Measurements from ENCODE around the gene PARP12. TPM values are rescaled to one million over a fixed set of nuclear protein-coding genes. Genes with fewer than 3 reads are reported as not detected.
A peak's percentile ranks its signal among the peaks of the same experiment; 100 is the strongest.

PARP12 gene
- total and polyA plus RNA-seq, 7 experiments from 2014 or later, result 26.2 to 145 (median 72.9) TPM

- Histone ChIP-seq H3K4me1 (ENCODE audit: control insufficient read depth in 2 of 2, insufficient read depth in 2 of 2, low read length in 2 of 2) (peaks cover 41 to 43% of the 10 kb centered on the region in 2 donors), H3K27ac (ENCODE audit: low read depth, low read length) (no peak overlapping the region), H3K9me3 (ENCODE audit: control insufficient read depth in 2 of 3, low read length in 3 of 3) (no peaks in the 10 kb centered on the region), H3K36me3 (ENCODE audit: control insufficient read depth in 2 of 3, insufficient read depth in 3 of 3, low read length in 3 of 3) (peaks cover 0 to 33% (median 3%) of the 10 kb centered on the region in 3 experiments), H3K4me3 (ENCODE audit: low read length) (no peak overlapping the region), H3K27me3 (ENCODE audit: control insufficient read depth in 2 of 2, insufficient read depth in 2 of 2, low read length in 2 of 2) (no peaks in the 10 kb centered on the region)
- no peak for DNase-seq
- no peak for ATAC-seq
- Mint-ChIP-seq H3K36me3 (peaks cover 11 to 46% (median 20%) of the 10 kb centered on the region in 5 donors), H3K9me3 (peaks cover 0 to 5% (median 0%) of the 10 kb centered on the region in 11 donors), H3K4me1 (peaks cover 54 to 87% (median 75%) of the 10 kb centered on the region in 7 donors), H3K27me3 (no peaks in the 10 kb centered on the region), H3K4me3 (peak overlapping the region; percentile 27 to 94 (median 68)), H3K27ac (peak overlapping the region; percentile 56 to 86 (median 73))
- CTCF ChIA-PET, result no interaction called here
- POLR2A ChIA-PET, result no interaction called here
- intact Hi-C loops (cut with micrococcal nuclease), result loop anchor here in 1 of 2 donors (10.0 kb wide), 1 partner anchor 866 kb away; the partner anchor contains the start of gene BRAF
Observed at GRCh38 chr7:140058517-140058916, 4.2 kb downstream of the PARP12 start.

DNA sequence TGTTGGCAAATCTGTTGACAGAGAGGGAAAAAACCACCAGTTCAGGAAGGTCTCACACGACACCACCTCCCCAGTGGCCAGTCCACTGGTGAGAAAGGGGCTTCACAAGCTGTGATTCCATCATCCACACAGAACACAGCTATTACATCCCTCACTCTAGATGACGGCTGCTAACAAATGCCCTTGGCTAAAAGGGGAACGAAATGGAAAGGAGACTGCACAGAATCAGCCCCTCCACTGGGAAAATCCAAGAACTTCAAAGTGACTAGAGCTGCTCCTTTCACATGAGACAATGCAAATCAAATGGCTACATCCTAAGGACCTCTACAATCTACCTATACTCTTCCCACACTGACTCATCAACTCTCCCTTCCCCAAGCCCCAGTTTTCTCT is 5.6 kb downstream of the PARP12 start:
- intact Hi-C loops (cut with micrococcal nuclease), result loop anchor here in 1 of 2 donors (10.0 kb wide), 1 partner anchor 868 kb away; the partner anchor contains the start of gene BRAF
- Histone ChIP-seq H3K9me3 (ENCODE audit: control insufficient read depth in 2 of 3, low read length in 3 of 3) (no peaks in the 10 kb centered on the region), H3K36me3 (ENCODE audit: control insufficient read depth in 2 of 3, insufficient read depth in 3 of 3, low read length in 3 of 3) (peaks cover 0 to 29% (median 3%) of the 10 kb centered on the region in 3 experiments), H3K4me3 (ENCODE audit: low read length) (no peak overlapping the region), H3K27me3 (ENCODE audit: control insufficient read depth in 2 of 2, insufficient read depth in 2 of 2, low read length in 2 of 2) (no peaks in the 10 kb centered on the region), H3K4me1 (ENCODE audit: control insufficient read depth in 2 of 2, insufficient read depth in 2 of 2, low read length in 2 of 2) (peaks cover 38 to 39% of the 10 kb centered on the region in 2 donors), H3K27ac (ENCODE audit: low read depth, low read length) (no peak overlapping the region)
- DNase-seq, result no peak
- no peaks in the 10 kb centered on the region for H3K27me3 Mint-ChIP-seq
- ATAC-seq, result no peak
- ChIA-PET POLR2A (interaction anchor here (0.5 kb wide), 1 partner anchor 665 kb away, joined by 3 read pairs; no protein-coding TSS in a partner anchor), CTCF (no interaction called here)
- H3K4me1 Mint-ChIP-seq, result peaks cover 56 to 91% (median 78%) of the 10 kb centered on the region in 7 donors
- H3K27ac Mint-ChIP-seq, result peak overlapping the region in 3 of 9 donors; percentile 20 to 60 (median 25)
- H3K9me3 Mint-ChIP-seq, result peaks cover 0 to 5% (median 0%) of the 10 kb centered on the region in 11 donors
- H3K36me3 Mint-ChIP-seq, result peaks cover 14 to 53% (median 28%) of the 10 kb centered on the region in 5 donors
- no peak overlapping the region for H3K4me3 Mint-ChIP-seq

DNA sequence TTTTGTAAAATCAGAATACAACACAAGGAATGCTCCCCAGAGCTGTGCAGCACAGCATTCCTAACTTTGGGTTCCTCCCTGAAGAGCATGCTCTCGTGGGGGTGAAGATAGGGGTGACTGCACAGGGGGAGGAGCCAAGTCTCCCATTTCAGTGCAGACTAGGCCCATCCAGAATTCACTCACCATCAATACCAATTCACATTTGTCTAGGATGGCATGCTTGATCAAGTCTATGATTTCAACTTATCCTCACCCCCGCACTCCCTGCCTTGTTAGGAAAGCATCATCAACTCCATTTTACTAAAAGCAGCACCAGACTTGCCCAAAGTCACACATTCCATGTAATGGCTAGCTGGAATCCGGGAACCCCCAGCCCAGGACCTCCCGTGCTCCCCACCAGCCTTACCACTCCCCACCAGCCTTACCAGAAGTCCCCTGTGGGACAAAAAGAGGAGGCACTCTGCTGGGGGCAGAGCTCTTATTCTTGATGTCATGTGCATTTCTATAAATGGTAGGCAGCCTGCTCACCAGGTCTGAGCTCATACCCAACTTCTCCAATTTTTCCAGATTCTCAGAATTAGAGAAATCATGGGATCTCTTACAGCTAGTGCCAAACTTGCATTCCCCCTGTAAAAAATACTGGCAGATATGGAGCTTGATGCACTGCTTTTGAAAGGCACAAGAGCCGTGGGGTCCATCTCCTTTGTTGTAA is 6.2 kb downstream of the PARP12 start:
- ATAC-seq, result no peak
- H3K9me3 Mint-ChIP-seq, result peaks cover 0 to 5% (median 0%) of the 10 kb centered on the region in 11 donors
- no peak for DNase-seq
- no peak overlapping the region for H3K4me3 Mint-ChIP-seq
- peaks cover 34 to 36% of the 10 kb centered on the region in 2 donors for H3K4me1 ChIP-seq (ENCODE audit: control insufficient read depth in 2 of 2, insufficient read depth in 2 of 2, low read length in 2 of 2)
- H3K4me1 Mint-ChIP-seq, result peaks cover 51 to 90% (median 78%) of the 10 kb centered on the region in 7 donors
- H3K36me3 Mint-ChIP-seq, result peaks cover 18 to 56% (median 29%) of the 10 kb centered on the region in 5 donors
- ChIA-PET POLR2A (no interaction called here), CTCF (no interaction called here)
- H3K9me3 ChIP-seq (ENCODE audit: control insufficient read depth in 2 of 3, low read length in 3 of 3), result no peaks in the 10 kb centered on the region
- no peak overlapping the region for H3K4me3 ChIP-seq (ENCODE audit: low read length)
- H3K27ac Mint-ChIP-seq, result peak overlapping the region in 6 of 9 donors; percentile 20 to 76 (median 40)
- no peak overlapping the region for H3K27ac ChIP-seq (ENCODE audit: low read depth, low read length)
- intact Hi-C loops (cut with micrococcal nuclease), result loop anchor here in 1 of 2 donors (10.0 kb wide), 1 partner anchor 868 kb away; the partner anchor contains the start of gene BRAF
- no peaks in the 10 kb centered on the region for H3K27me3 ChIP-seq (ENCODE audit: control insufficient read depth in 2 of 2, insufficient read depth in 2 of 2, low read length in 2 of 2)
- H3K36me3 ChIP-seq (ENCODE audit: control insufficient read depth in 2 of 3, insufficient read depth in 3 of 3, low read length in 3 of 3), result peaks cover 0 to 34% (median 3%) of the 10 kb centered on the region in 3 experiments
- no peaks in the 10 kb centered on the region for H3K27me3 Mint-ChIP-seq

GRCh38 chr7:140055833-140056232 is 6.9 kb downstream of the PARP12 start:
- Histone ChIP-seq H3K9me3 (ENCODE audit: control insufficient read depth in 2 of 3, low read length in 3 of 3) (no peaks in the 10 kb centered on the region), H3K27me3 (ENCODE audit: control insufficient read depth in 2 of 2, insufficient read depth in 2 of 2, low read length in 2 of 2) (no peaks in the 10 kb centered on the region), H3K4me3 (ENCODE audit: low read length) (no peak overlapping the region), H3K27ac (ENCODE audit: low read depth, low read length) (no peak overlapping the region), H3K36me3 (ENCODE audit: control insufficient read depth in 2 of 3, insufficient read depth in 3 of 3, low read length in 3 of 3) (peaks cover 0 to 36% (median 3%) of the 10 kb centered on the region in 3 experiments), H3K4me1 (ENCODE audit: control insufficient read depth in 2 of 2, insufficient read depth in 2 of 2, low read length in 2 of 2) (peaks cover 27 to 29% of the 10 kb centered on the region in 2 donors)
- no peak for DNase-seq
- peaks cover 0 to 3% (median 0%) of the 10 kb centered on the region in 11 donors for H3K9me3 Mint-ChIP-seq
- intact Hi-C loops (cut with micrococcal nuclease), result loop anchor here in 1 of 2 donors (10.0 kb wide), 1 partner anchor 869 kb away; the partner anchor contains the start of gene BRAF
- no peaks in the 10 kb centered on the region for H3K27me3 Mint-ChIP-seq
- CTCF ChIA-PET, result no interaction called here
- peaks cover 44 to 84% (median 70%) of the 10 kb centered on the region in 7 donors for H3K4me1 Mint-ChIP-seq
- ATAC-seq, result no peak
- POLR2A ChIA-PET, result no interaction called here
- peaks cover 18 to 51% (median 30%) of the 10 kb centered on the region in 5 donors for H3K36me3 Mint-ChIP-seq
- H3K27ac Mint-ChIP-seq, result peak overlapping the region in 3 of 9 donors; percentile 18 to 75 (median 21)
- H3K4me3 Mint-ChIP-seq, result no peak overlapping the region

- H3K4me3 ChIP-seq (ENCODE audit: low read length), result no peak overlapping the region
- ATAC-seq (no peak), DNase-seq (no peak)
- no peaks in the 10 kb centered on the region for H3K27me3 ChIP-seq (ENCODE audit: control insufficient read depth in 2 of 2, insufficient read depth in 2 of 2, low read length in 2 of 2)
- peak overlapping the region in 3 of 9 donors; percentile 19 to 77 (median 48) for H3K27ac Mint-ChIP-seq
- no peaks in the 10 kb centered on the region for H3K27me3 Mint-ChIP-seq
- H3K36me3 Mint-ChIP-seq, result peaks cover 18 to 50% (median 34%) of the 10 kb centered on the region in 5 donors
- H3K4me3 Mint-ChIP-seq, result no peak overlapping the region
- no peaks in the 10 kb centered on the region for H3K9me3 Mint-ChIP-seq
- intact Hi-C loops (cut with micrococcal nuclease), result loop anchor here in 1 of 2 donors (1.0 to 10.0 kb wide), 2 partner anchors 8 to 870 kb away; partner anchors contain the start of genes BRAF and PARP12
- H3K4me1 ChIP-seq (ENCODE audit: control insufficient read depth in 2 of 2, insufficient read depth in 2 of 2, low read length in 2 of 2), result peaks cover 17 to 21% of the 10 kb centered on the region in 2 donors
- ChIA-PET CTCF (interaction anchor here (1.0 kb wide), 1 partner anchor 93 kb away, joined by 3 read pairs; no protein-coding TSS in a partner anchor), POLR2A (no interaction called here)
- H3K4me1 Mint-ChIP-seq, result peaks cover 38 to 76% (median 69%) of the 10 kb centered on the region in 7 donors
- no peaks in the 10 kb centered on the region for H3K9me3 ChIP-seq (ENCODE audit: control insufficient read depth in 2 of 3, low read length in 3 of 3)
- peaks cover 0 to 43% (median 3%) of the 10 kb centered on the region in 3 experiments for H3K36me3 ChIP-seq (ENCODE audit: control insufficient read depth in 2 of 3, insufficient read depth in 3 of 3, low read length in 3 of 3)
- H3K27ac ChIP-seq (ENCODE audit: low read depth, low read length), result no peak overlapping the region
Observed at GRCh38 chr7:140054751-140055150, 8.0 kb downstream of the PARP12 start.

- POLR2A ChIA-PET, result no interaction called here
- Histone ChIP-seq H3K9me3 (ENCODE audit: control insufficient read depth in 2 of 3, low read length in 3 of 3) (no peaks in the 10 kb centered on the region), H3K4me1 (ENCODE audit: control insufficient read depth in 2 of 2, insufficient read depth in 2 of 2, low read length in 2 of 2) (peaks cover 9 to 13% of the 10 kb centered on the region in 2 donors), H3K4me3 (ENCODE audit: low read length) (no peak overlapping the region), H3K27me3 (ENCODE audit: control insufficient read depth in 2 of 2, insufficient read depth in 2 of 2, low read length in 2 of 2) (no peaks in the 10 kb centered on the region), H3K36me3 (ENCODE audit: control insufficient read depth in 2 of 3, insufficient read depth in 3 of 3, low read length in 3 of 3) (peaks cover 0 to 50% (median 3%) of the 10 kb centered on the region in 3 experiments), H3K27ac (ENCODE audit: low read depth, low read length) (no peak overlapping the region)
- ATAC-seq (no peak), DNase-seq (no peak)
- peak overlapping the region in 4 of 9 donors; percentile 14 to 77 (median 29) for H3K27ac Mint-ChIP-seq
- CTCF ChIA-PET, result no interaction called here
- H3K4me3 Mint-ChIP-seq, result peak overlapping the region in 2 of 10 donors; percentile 19 to 29
- H3K36me3 Mint-ChIP-seq, result peaks cover 18 to 50% (median 34%) of the 10 kb centered on the region in 5 donors
- H3K27me3 Mint-ChIP-seq, result no peaks in the 10 kb centered on the region
- intact Hi-C loops (cut with micrococcal nuclease), result loop anchor here in 1 of 2 donors (1.0 to 10.0 kb wide), 2 partner anchors 8 to 871 kb away; partner anchors contain the start of genes BRAF and PARP12
- peaks cover 31 to 68% (median 62%) of the 10 kb centered on the region in 7 donors for H3K4me1 Mint-ChIP-seq
- no peaks in the 10 kb centered on the region for H3K9me3 Mint-ChIP-seq
Observed at GRCh38 chr7:140053812-140054539, 8.8 kb downstream of the PARP12 start.

All from naive thymus-derived CD4-positive, alpha-beta T cell (primary cell).